Mucosa of rectum (tissue), 2 donors: Measurements from ENCODE around the gene NBPF1.
"Not testable (repeated sequence)": the region's sequence is repeated elsewhere in the genome, so short reads cannot be mapped to it uniquely, and the experiment has no call there.

ENCODE experiments used
- H3K27ac ChIP-seq, 2 donors: one replicate each; pipeline ENCODE4 v1.7.0; 2013; ENCODE audit warnings: inconsistent platforms in 2 of 2, low read depth in 2 of 2, low read length in 2 of 2
- H3K27me3 ChIP-seq, 2 donors: one replicate each; pipeline ENCODE4 v1.7.0; 2013; ENCODE audit warnings: low read length in 2 of 2; ENCODE audit not compliant: control insufficient read depth in 2 of 2, insufficient read depth in 2 of 2
- H3K36me3 ChIP-seq, 2 donors: one replicate each; pipeline ENCODE4 v1.7.0; 2013; ENCODE audit warnings: low read length in 2 of 2; ENCODE audit not compliant: control insufficient read depth in 2 of 2, insufficient read depth in 2 of 2
- H3K4me1 ChIP-seq, 2 donors: one replicate each; pipeline ENCODE4 v1.7.0; 2013; ENCODE audit warnings: low read length in 2 of 2, mild to moderate bottlenecking in 1 of 2; ENCODE audit not compliant: control insufficient read depth in 2 of 2, insufficient read depth in 2 of 2
- H3K4me3 ChIP-seq, 2 donors: one replicate each; pipeline ENCODE4 v1.7.0; 2013; ENCODE audit warnings: low read length in 2 of 2
- H3K9ac ChIP-seq, 2 donors: one replicate each; pipeline ENCODE4 v1.7.0; 2013; ENCODE audit warnings: low read length in 2 of 2, low read depth in 1 of 2, mild to moderate bottlenecking in 1 of 2
- H3K9me3 ChIP-seq, 2 donors: one replicate each; pipeline ENCODE4 v1.7.0; 2013; ENCODE audit warnings: low read length in 2 of 2; ENCODE audit not compliant: control insufficient read depth in 2 of 2
- donor health status: healthy.
- donor health status: Normal muscosa, but diverticular disease.

The NBPF1 gene

DNA sequence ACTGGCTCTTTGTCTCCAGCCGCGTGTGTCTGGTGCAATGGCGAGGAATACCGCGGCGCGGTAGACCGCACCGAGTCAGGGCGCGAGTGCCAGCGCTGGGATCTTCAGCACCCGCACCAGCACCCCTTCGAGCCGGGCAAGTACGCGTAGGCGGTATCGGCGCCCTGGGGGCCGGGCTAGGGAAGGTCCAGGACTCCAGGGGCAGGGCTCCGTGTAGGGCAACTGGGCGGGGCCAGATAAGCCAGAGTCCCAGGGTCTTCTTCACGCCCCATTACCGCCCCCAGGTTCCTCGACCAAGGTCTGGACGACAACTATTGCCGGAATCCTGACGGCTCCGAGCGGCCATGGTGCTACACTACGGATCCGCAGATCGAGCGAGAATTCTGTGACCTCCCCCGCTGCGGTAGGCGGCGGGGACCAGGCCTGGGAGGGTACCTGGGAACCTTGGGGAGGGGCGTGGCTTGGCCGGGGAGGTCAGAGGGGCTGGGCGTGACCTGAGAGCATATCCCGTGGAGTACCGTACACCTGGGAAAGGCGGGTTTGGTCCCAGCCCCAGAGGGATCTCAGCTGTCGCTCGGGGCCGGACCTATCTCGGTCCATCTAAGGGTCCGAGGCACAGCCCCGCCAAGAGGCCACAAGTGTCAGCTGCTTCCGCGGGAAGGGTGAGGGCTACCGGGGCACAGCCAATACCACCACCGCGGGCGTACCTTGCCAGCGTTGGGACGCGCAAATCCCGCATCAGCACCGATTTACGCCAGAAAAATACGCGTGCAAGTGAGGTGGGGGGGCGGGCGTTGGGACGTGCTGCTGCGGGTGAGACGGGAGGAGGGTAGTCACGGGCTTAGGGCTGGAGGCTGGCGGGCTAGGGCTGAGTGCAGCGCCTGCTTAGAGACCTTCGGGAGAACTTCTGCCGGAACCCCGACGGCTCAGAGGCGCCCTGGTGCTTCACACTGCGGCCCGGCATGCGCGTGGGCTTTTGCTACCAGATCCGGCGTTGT is 34.1 kb upstream of the NBPF1 start:
- peaks cover 24% of the 10 kb centered on the region in 2 donors for H3K4me1 ChIP-seq
- not testable (repeated sequence) for H3K36me3 ChIP-seq, H3K4me3 ChIP-seq, H3K27ac ChIP-seq, H3K9ac ChIP-seq, H3K27me3 ChIP-seq, H3K9me3 ChIP-seq

DNA sequence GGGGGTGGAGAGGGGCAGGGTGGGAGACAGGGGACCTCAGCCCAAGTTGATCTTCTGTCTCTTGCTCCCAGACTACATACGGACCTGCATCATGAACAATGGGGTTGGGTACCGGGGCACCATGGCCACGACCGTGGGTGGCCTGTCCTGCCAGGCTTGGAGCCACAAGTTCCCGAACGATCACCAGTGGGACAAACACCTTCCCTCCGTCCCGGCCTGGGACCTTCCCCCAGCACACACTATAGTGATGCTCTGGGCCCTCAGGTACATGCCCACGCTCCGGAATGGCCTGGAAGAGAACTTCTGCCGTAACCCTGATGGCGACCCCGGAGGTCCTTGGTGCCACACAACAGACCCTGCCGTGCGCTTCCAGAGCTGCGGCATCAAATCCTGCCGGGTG is 33.4 kb upstream of the NBPF1 start:
- not testable (repeated sequence) for H3K9ac ChIP-seq, H3K36me3 ChIP-seq, H3K9me3 ChIP-seq, H3K27me3 ChIP-seq, H3K27ac ChIP-seq, H3K4me3 ChIP-seq
- H3K4me1 ChIP-seq: peaks cover 25 to 31% of the 10 kb centered on the region in 2 donors

DNA sequence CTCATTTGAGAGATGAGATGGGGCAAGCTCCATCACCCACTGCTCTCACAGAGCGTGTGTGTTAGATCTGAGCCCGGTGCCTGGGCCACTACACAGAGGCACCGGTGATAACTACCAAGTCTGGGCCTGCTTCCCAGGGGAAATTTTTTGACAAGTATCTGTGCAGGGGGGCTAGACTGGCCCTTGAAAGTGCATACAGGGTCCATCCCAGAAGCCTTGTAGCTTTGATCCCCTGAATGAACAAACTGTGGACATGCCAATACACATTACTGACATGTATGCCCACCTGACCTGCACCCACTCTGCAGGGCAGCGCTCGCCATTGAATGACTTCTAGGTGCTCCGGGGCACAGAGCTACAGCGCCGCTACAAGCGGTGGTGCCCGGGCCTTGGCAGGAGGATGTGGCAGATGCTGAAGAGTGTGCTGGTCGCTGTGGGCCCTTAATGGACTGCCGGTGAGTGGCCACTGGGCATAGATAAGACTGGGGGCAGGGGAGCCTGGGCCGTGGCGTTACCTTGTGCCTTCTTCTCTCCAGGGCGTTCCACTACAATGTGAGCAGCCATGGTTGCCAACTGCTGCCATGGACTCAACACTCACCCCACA is 32.8 kb upstream of the NBPF1 start:
- H3K36me3 ChIP-seq, H3K4me3 ChIP-seq, H3K9me3 ChIP-seq, H3K27me3 ChIP-seq, H3K27ac ChIP-seq, H3K9ac ChIP-seq: not testable (repeated sequence)
- peaks cover 25 to 31% of the 10 kb centered on the region in 2 donors for H3K4me1 ChIP-seq

DNA sequence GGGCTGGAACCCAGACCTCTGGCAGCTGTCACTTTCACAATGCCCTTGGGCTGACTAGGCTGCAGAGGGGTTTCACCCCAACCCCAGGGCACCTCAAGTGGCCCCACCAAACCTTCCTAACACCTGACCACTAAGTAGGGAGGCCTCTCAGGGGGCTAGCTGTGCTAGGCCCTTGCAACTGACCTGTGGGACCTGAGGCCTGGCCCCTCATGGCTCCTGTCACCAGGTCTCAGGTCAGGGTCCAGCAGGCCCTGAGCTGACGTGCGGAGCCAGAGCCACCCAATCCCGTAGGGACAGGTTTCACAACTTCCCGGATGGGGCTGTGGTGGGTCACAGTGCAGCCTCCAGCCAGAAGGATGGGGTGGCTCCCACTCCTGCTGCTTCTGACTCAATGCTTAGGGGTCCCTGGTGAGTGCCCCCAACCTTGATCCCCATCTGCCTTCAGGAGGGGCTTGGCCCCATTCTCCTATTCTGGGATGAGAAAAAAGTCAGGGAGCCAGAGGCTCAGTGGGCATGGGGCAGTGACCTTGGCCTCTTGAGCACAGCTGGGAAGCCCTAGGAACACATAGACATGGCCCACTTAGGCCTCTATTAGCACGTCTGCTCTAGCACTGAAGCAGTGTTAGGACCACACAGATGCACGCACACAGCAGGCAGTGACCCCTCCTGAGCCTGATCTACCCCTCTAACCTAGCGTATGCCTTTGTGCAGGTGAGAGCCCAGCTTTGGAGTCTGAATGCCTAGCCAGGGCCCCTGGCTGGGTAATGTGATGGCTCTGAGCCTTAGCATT is 32.1 kb upstream of the NBPF1 start:
- H3K9me3 ChIP-seq, H3K27me3 ChIP-seq, H3K27ac ChIP-seq, H3K36me3 ChIP-seq: not testable (repeated sequence)
- peaks cover 25 to 31% of the 10 kb centered on the region in 2 donors for H3K4me1 ChIP-seq
- H3K4me3 ChIP-seq: peak overlapping the region; percentile 86 to 90
- H3K9ac ChIP-seq: peak overlapping the region; percentile 76 to 85

DNA sequence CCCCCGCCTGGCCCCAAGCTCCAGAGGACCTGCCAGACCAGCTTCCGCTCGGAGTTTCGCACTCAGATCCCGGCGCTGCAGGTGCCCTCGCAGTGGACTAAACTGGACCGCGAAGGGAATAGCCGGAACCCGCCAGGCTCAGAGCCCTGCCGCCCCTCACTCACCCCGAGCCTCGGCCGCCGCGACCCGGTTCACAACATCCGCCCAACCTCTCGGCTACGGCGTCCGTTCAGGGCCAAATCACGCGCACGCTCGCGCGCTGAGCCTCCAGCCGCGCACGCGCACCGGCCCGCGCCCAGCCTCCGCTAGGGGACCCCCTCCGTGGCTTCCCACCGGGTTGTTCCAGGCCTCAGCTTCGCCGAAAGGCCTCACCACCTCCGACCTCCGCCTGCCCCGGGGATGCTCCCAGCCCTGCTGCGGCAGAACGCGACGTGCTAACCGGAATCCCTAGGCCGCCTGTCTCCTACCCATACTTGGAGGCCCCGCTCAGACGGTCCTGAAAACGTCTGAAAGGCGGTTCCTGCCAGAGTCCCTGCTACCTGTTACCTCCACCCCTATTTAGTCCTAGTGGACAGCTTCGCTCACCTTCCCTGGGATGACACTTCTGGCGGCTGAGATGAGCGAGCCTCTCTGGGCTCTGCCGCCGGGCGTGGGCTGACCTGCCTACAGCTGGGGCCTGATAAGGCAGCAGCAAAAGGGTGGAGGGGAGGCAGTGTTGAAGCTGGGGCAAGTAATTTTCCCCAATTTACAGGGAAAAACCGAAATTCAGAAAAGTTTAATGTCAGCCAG is 31.3 kb upstream of the NBPF1 start:
- Histone ChIP-seq H3K4me3 (peak overlapping the region; percentile 86 to 90), H3K4me1 (peaks cover 25 to 31% of the 10 kb centered on the region in 2 donors), H3K27ac (peak overlapping the region; percentile 50 to 80), H3K9ac (peak overlapping the region; percentile 76 to 85)
- H3K9me3 ChIP-seq, H3K27me3 ChIP-seq, H3K36me3 ChIP-seq: not testable (repeated sequence)

DNA sequence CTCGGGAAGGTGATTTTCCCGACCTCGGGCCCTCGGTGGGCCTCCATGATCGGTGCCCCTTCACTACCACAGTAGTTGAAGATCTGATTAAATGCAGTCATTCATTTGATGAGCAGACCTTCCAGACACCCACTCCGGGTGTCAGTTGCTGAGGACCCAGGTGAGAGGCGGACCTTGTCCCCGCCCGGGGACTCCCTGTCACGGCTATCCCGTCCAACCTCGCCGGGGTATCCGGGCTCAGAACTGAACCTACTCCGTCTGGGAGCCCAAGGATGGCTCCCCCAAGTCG is 30.8 kb upstream of the NBPF1 start:
- no peaks in the 10 kb centered on the region for H3K27me3 ChIP-seq
- H3K27ac ChIP-seq: peak overlapping the region; percentile 50 to 80
- peaks cover 25 to 31% of the 10 kb centered on the region in 2 donors for H3K4me1 ChIP-seq
- H3K9ac ChIP-seq: peak overlapping the region; percentile 76 to 85
- H3K36me3 ChIP-seq: peaks cover 3 to 8% of the 10 kb centered on the region in 2 donors
- H3K9me3 ChIP-seq: no peaks in the 10 kb centered on the region
- H3K4me3 ChIP-seq: peak overlapping the region; percentile 86 to 90

DNA sequence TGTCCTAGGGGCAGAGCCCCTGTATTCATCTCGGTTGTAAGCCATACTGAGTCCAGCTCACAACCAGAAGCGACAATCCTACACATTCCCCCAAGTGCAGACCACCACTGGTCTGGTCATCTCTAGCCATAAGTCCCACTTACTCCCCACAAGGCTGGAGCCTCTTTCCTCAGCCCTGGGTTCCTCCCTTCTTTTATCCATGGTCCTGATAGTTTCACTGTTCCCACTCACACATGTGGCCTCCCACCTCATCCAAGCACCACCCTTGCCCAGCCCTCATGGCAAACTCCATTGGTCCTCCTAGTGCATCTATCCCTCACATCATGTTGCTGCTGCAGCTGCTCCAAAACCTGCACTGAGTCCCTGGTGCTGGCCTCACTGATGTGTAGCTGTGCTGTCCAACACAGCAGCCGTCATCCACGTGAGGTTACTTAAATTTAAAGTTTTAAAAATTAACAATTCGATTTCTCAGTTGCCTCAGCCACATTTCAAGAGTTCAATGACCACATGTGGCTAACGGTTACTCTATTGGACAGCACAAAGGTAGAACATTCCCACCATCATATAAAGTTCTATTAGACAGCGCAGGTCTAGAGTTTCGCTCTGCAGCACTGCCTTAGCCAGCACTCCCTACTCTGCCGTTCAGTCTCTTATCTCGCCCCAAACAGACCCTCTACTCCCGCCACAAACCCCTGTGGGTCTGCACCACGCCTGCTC is 30.3 kb upstream of the NBPF1 start:
- not testable (repeated sequence) for H3K9me3 ChIP-seq, H3K27me3 ChIP-seq
- Histone ChIP-seq H3K36me3 (peaks cover 3 to 11% of the 10 kb centered on the region in 2 donors), H3K4me3 (peak overlapping the region; percentile 86 to 90), H3K27ac (peak overlapping the region in 1 of 2 donors; percentile 80), H3K4me1 (peaks cover 25 to 31% of the 10 kb centered on the region in 2 donors), H3K9ac (peak overlapping the region; percentile 76 to 85)

DNA sequence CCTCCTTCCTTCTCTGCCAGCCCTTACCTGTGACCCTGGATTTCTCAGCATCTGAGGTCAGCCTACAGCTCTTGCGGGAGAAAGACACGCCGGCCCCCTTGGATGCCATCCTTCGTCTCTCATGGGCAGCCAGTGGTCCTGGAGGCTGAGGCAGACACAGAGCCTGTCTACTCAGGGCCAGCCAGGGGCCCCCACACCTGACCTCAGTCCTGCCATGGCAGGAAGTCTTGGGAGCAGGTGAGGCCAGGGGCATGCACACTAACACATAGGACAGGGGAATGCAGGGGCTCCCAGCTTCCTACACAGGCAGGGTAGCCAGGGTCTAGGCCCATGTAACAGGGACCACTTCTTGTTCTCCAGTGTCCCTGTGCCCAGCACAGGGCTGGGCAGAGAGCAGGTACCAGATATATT is 29.6 kb upstream of the NBPF1 start:
- H3K27ac ChIP-seq: peak overlapping the region; percentile 57 to 64
- H3K4me3 ChIP-seq: peak overlapping the region; percentile 24 to 90
- H3K9ac ChIP-seq: peak overlapping the region; percentile 56 to 57
- peaks cover 3 to 11% of the 10 kb centered on the region in 2 donors for H3K36me3 ChIP-seq
- not testable (repeated sequence) for H3K9me3 ChIP-seq, H3K27me3 ChIP-seq
- H3K4me1 ChIP-seq: peaks cover 25 to 31% of the 10 kb centered on the region in 2 donors
